OCI-LY1 (cell line): Measurements from ENCODE around the gene IQGAP3.

Source experiments
- H2AFZ ChIP-seq: fragments of 200-600 bp; sonication (generic), shearing (Covaris generic); 2 replicates; pipeline ENCODE4 v1.6.0; 2014; ENCODE audit warnings: antibody characterized with exemption, mild to moderate bottlenecking, low read length
- H3F3A ChIP-seq: fragments of 200-600 bp; sonication (generic), shearing (Covaris generic); 2 replicates; pipeline ENCODE4 v1.6.0; 2014; ENCODE audit warnings: mild to moderate bottlenecking, antibody characterized with exemption, low read length, moderate library complexity; ENCODE audit not compliant: insufficient read depth
- H3K27ac ChIP-seq: fragments of 200-600 bp; sonication (generic); 2 replicates; pipeline ENCODE4 v1.5.1; 2014; ENCODE audit warnings: low read length, mixed run types, mild to moderate bottlenecking, low read depth; ENCODE audit not compliant: poor library complexity, severe bottlenecking
- H3K27me3 ChIP-seq: fragments of 200-600 bp; sonication (generic); 2 replicates; pipeline ENCODE4 v1.6.0; 2014; ENCODE audit warnings: antibody characterized with exemption, mild to moderate bottlenecking, low read length, moderate library complexity; ENCODE audit not compliant: insufficient read depth
- H3K36me3 ChIP-seq: fragments of 200-600 bp; sonication (generic); 2 replicates; pipeline ENCODE4 v1.6.1; 2014; ENCODE audit warnings: mild to moderate bottlenecking, antibody characterized with exemption, low read length, moderate library complexity, mixed read lengths; ENCODE audit not compliant: insufficient read depth
- H3K4me1 ChIP-seq: fragments of 200-600 bp; sonication (generic); 2 replicates; pipeline ENCODE4 v1.5.1; 2014; ENCODE audit warnings: mild to moderate bottlenecking, low read length, moderate library complexity; ENCODE audit not compliant: insufficient read depth, severe bottlenecking
- H3K4me2 ChIP-seq: fragments of 200-600 bp; sonication (generic), shearing (Covaris generic); 2 replicates; pipeline ENCODE4 v1.6.1; 2014; ENCODE audit warnings: low read length
- H3K4me3 ChIP-seq: fragments of 200-600 bp; sonication (generic); 2 replicates; pipeline ENCODE4 v1.5.1; 2014; ENCODE audit warnings: low read length, low read depth, mild to moderate bottlenecking, mixed read lengths; ENCODE audit not compliant: poor library complexity, severe bottlenecking
- H3K79me2 ChIP-seq: fragments of 200-600 bp; shearing (Covaris generic); 2 replicates; pipeline ENCODE4 v1.6.1; 2016; ENCODE audit warnings: mixed run types, low read length, mixed read lengths; ENCODE audit not compliant: insufficient read depth
- H3K9ac ChIP-seq: fragments of 200-600 bp; sonication (generic), shearing (Covaris generic); 2 replicates; pipeline ENCODE4 v1.6.1; 2014; ENCODE audit warnings: mild to moderate bottlenecking, low read length, mixed read lengths
- H3K9me2 ChIP-seq: fragments of 200-600 bp; sonication (generic), shearing (Covaris generic); 2 replicates; pipeline ENCODE4 v1.6.1; 2014; ENCODE audit warnings: low read depth, mild to moderate bottlenecking, low read length, mixed read lengths
- H3K9me3 ChIP-seq: fragments of 200-600 bp; shearing (Covaris generic); 2 replicates; pipeline ENCODE4 v1.6.1; 2014; ENCODE audit warnings: low read length, mixed read lengths
- H4K20me1 ChIP-seq: fragments of 200-600 bp; sonication (generic), shearing (Covaris generic); 2 replicates; pipeline ENCODE4 v1.6.0; 2016; ENCODE audit warnings: mild to moderate bottlenecking, low read length; ENCODE audit not compliant: insufficient read depth
- CTCF ChIP-seq: fragments of 200-600 bp; sonication (generic), shearing (Covaris generic); IDR thresholded peaks from 2 replicates; pipeline ENCODE4 v1.5.1; 2017; ENCODE audit warnings: mild to moderate bottlenecking, antibody characterized with exemption, low read length, moderate library complexity, mixed read lengths
- EZH2 ChIP-seq: fragments of 200-600 bp; sonication (generic), shearing (Covaris generic); IDR thresholded peaks from 2 replicates; pipeline ENCODE4 v1.8.0; 2017; ENCODE audit warnings: borderline replicate concordance, mixed run types, mild to moderate bottlenecking, antibody characterized with exemption, low read length, moderate library complexity, mixed read lengths

The IQGAP3 gene

GRCh38 chr1:156478250-156478627, 94.1 kb downstream of the IQGAP3 start:
- no peak overlapping the region for H3K27ac ChIP-seq
- no peak overlapping the region for H3K9ac ChIP-seq

GRCh38 chr1:156477526-156478249, 94.7 kb downstream of the IQGAP3 start:
- Histone ChIP-seq H3K9ac (no peak overlapping the region), H3K79me2 (no peaks in the 10 kb centered on the region), H3K4me2 (no peak overlapping the region), H3K27ac (no peak overlapping the region), H3K9me2 (no peaks in the 10 kb centered on the region), H2AFZ (no peak overlapping the region), H3K27me3 (no peaks in the 10 kb centered on the region), H3K36me3 (peaks cover 96% of the 10 kb centered on the region), H3F3A (no peaks in the 10 kb centered on the region; the same call in 1 of the 2 replicates), H4K20me1 (no peaks in the 10 kb centered on the region), H3K4me1 (peaks cover 20% of the 10 kb centered on the region), H3K4me3 (no peak overlapping the region), H3K9me3 (no peaks in the 10 kb centered on the region)
- TF ChIP-seq EZH2 (no peak), CTCF (no peak)

More at GRCh38 chr1:156478250-156478627, 94.1 kb downstream of the IQGAP3 start:
- Histone ChIP-seq H3K9me2 (no peaks in the 10 kb centered on the region), H2AFZ (no peak overlapping the region), H3K27me3 (no peaks in the 10 kb centered on the region), H3K4me2 (no peak overlapping the region), H3K4me1 (peaks cover 25% of the 10 kb centered on the region), H4K20me1 (no peaks in the 10 kb centered on the region), H3K9me3 (no peaks in the 10 kb centered on the region), H3F3A (no peaks in the 10 kb centered on the region; the same call in 1 of the 2 replicates), H3K79me2 (no peaks in the 10 kb centered on the region), H3K4me3 (no peak overlapping the region), H3K36me3 (peaks cover 98% of the 10 kb centered on the region)
- TF ChIP-seq CTCF (no peak), EZH2 (no peak)

- H3K9ac ChIP-seq, result no peak overlapping the region
- no peaks in the 10 kb centered on the region for H4K20me1 ChIP-seq
- peaks cover 10% of the 10 kb centered on the region for H3K4me1 ChIP-seq
Observed at GRCh38 chr1:156476501-156477298, 95.7 kb downstream of the IQGAP3 start.

More at GRCh38 chr1:156476501-156477298, 95.7 kb downstream of the IQGAP3 start:
- no peaks in the 10 kb centered on the region for H3K9me2 ChIP-seq
- H3K4me3 ChIP-seq, result no peak overlapping the region
- H2AFZ ChIP-seq, result no peak overlapping the region
- no peaks in the 10 kb centered on the region for H3K79me2 ChIP-seq
- H3K27me3 ChIP-seq, result no peaks in the 10 kb centered on the region
- TF ChIP-seq EZH2, result no peak
- no peak for TF ChIP-seq CTCF
- no peak overlapping the region for H3K4me2 ChIP-seq
- H3K27ac ChIP-seq, result no peak overlapping the region
- H3K36me3 ChIP-seq, result peaks cover 92% of the 10 kb centered on the region
- H3K9me3 ChIP-seq, result no peaks in the 10 kb centered on the region
- no peaks in the 10 kb centered on the region; the same call in 1 of the 2 replicates for H3F3A ChIP-seq
